ENCODE data around the gene RBM33.

DNA sequence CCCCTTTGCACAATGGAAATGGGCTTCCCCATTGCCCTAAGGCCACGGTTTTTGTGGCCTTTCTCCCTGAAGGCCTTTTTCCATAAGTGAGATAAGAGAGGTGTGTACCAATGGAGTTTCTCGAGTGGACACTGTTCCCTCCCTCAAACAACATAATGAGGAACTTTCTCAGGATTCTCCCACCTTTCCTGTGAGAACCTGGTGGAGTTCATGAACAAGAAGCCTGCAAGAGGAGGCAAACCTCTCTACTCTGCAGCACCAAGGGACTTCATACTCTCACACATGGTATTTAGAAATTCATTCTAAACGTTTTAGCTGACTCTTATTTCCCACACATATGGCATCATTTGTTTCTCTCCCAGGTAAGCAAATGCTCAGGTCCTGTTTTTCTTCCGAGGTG lies 7.3 kb upstream of the RBM33 start:
- TF ChIP-seq MXI1 (IDR thresholded peaks at IDR 0.05; ENCODE audit: low read depth, low read length) (no peak), SMAD1 (IDR thresholded peaks at IDR 0.05; ENCODE audit: low read depth, low read length, partially characterized antibody) (no peak), SP1 (CRISPR knock-in tag; IDR thresholded peaks at IDR 0.05) (no peak), CAMTA2 (CRISPR knock-in tag; conservative IDR thresholded peaks at IDR 0.05) (no peak), TAF1 (IDR thresholded peaks at IDR 0.05; ENCODE audit: control insufficient read depth, extremely low read depth, insufficient read depth, low read length, severe bottlenecking) (no peak), HDGF (IDR thresholded peaks at IDR 0.05) (no peak), HDAC3 (IDR thresholded peaks at IDR 0.05; ENCODE audit: borderline replicate concordance, partially characterized antibody) (no peak)
- TF ChIP-seq, protein P1, sequence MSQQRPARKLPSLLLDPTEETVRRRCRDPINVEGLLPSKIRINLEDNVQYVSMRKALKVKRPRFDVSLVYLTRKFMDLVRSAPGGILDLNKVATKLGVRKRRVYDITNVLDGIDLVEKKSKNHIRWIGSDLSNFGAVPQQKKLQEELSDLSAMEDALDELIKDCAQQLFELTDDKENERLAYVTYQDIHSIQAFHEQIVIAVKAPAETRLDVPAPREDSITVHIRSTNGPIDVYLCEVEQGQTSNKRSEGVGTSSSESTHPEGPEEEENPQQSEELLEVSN (IDR thresholded peaks at IDR 0.05; ENCODE audit: borderline replicate concordance in 1 of 2, extremely low read depth in 1 of 2, insufficient read depth in 1 of 2, insufficient read length in 1 of 2, low read depth in 1 of 2, low read length in 1 of 2, poor library complexity in 1 of 2, severe bottlenecking in 1 of 2), result peak in 1 of 2 experiments; percentile 37
- TF ChIP-seq, protein P2, sequence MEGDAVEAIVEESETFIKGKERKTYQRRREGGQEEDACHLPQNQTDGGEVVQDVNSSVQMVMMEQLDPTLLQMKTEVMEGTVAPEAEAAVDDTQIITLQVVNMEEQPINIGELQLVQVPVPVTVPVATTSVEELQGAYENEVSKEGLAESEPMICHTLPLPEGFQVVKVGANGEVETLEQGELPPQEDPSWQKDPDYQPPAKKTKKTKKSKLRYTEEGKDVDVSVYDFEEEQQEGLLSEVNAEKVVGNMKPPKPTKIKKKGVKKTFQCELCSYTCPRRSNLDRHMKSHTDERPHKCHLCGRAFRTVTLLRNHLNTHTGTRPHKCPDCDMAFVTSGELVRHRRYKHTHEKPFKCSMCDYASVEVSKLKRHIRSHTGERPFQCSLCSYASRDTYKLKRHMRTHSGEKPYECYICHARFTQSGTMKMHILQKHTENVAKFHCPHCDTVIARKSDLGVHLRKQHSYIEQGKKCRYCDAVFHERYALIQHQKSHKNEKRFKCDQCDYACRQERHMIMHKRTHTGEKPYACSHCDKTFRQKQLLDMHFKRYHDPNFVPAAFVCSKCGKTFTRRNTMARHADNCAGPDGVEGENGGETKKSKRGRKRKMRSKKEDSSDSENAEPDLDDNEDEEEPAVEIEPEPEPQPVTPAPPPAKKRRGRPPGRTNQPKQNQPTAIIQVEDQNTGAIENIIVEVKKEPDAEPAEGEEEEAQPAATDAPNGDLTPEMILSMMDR (IDR thresholded peaks at IDR 0.05 in 2 of 3, conservative IDR thresholded peaks at IDR 0.05 in 1 of 3; ENCODE audit: insufficient read depth in 2 of 3, low read depth in 1 of 3, low read length in 3 of 3), result no peak
- TF ChIP-seq, protein P3, sequence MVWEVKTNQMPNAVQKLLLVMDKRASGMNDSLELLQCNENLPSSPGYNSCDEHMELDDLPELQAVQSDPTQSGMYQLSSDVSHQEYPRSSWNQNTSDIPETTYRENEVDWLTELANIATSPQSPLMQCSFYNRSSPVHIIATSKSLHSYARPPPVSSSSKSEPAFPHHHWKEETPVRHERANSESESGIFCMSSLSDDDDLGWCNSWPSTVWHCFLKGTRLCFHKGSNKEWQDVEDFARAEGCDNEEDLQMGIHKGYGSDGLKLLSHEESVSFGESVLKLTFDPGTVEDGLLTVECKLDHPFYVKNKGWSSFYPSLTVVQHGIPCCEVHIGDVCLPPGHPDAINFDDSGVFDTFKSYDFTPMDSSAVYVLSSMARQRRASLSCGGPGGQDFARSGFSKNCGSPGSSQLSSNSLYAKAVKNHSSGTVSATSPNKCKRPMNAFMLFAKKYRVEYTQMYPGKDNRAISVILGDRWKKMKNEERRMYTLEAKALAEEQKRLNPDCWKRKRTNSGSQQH (CRISPR knock-in tag; IDR thresholded peaks at IDR 0.05), result no peak

Measured in K562 (cell line).